GM23338 (cell line): ENCODE measurements around the gene MTIF3. TPM values are rescaled to one million over a fixed set of nuclear protein-coding genes. Genes with fewer than 3 reads are reported as not detected.

Source experiments
- ATAC-seq: fragments of 200-7000 bp; cut with Tn5 transposase; 3 replicates; pipeline ENCODE4 v1.9.1; 2020
- DNase-seq: peaks from one replicate; pipeline ENCODE4 v3.0.0-alpha.2; 2015; ENCODE audit warnings: low spot score
- H2AFZ ChIP-seq: fragments of 200-600 bp; sonication (generic); 2 replicates; pipeline ENCODE4 v1.8.0; 2016; ENCODE audit warnings: antibody characterized with exemption, mild to moderate bottlenecking, moderate library complexity
- H3F3A ChIP-seq: fragments of 200-600 bp; sonication (generic); replicated peaks from 2 replicates; pipeline ENCODE4 v1.8.0; 2017; ENCODE audit warnings: antibody characterized with exemption, mixed run types, low read depth
- H3K27ac ChIP-seq: fragments of 200-600 bp; sonication (generic); 2 replicates; pipeline ENCODE4 v1.6.1; 2016; ENCODE audit warnings: low read depth
- H3K27me3 ChIP-seq: fragments of 200-600 bp; sonication (generic); 2 replicates; pipeline ENCODE4 v1.8.0; 2016; ENCODE audit warnings: mild to moderate bottlenecking, mixed run types, moderate library complexity; ENCODE audit not compliant: insufficient read depth
- H3K36me3 ChIP-seq: fragments of 200-600 bp; sonication (generic); 2 replicates; pipeline ENCODE4 v1.8.0; 2016; ENCODE audit warnings: mild to moderate bottlenecking; ENCODE audit not compliant: insufficient read depth
- H3K4me1 ChIP-seq: fragments of 200-600 bp; sonication (generic); 2 replicates; pipeline ENCODE4 v1.8.0; 2016; ENCODE audit warnings: mild to moderate bottlenecking, moderate library complexity; ENCODE audit not compliant: insufficient read depth
- H3K4me2 ChIP-seq: fragments of 200-600 bp; sonication (generic); 2 replicates; pipeline ENCODE4 v1.7.1; 2017; ENCODE audit warnings: mixed run types
- H3K4me3 ChIP-seq: fragments of 200-600 bp; sonication (generic); 2 replicates; pipeline ENCODE4 v1.6.1; 2016; ENCODE audit warnings: mixed run types
- H3K79me2 ChIP-seq: fragments of 200-600 bp; sonication (generic); replicated peaks from 2 replicates; pipeline ENCODE4 v1.8.0; 2017; ENCODE audit warnings: mild to moderate bottlenecking; ENCODE audit not compliant: insufficient read depth
- H3K9me2 ChIP-seq: fragments of 200-600 bp; sonication (generic); 2 replicates; pipeline ENCODE4 v1.8.0; 2017; ENCODE audit not compliant: insufficient read depth
- H4K20me1 ChIP-seq: fragments of 200-600 bp; sonication (generic); replicated peaks from 2 replicates; pipeline ENCODE4 v1.8.0; 2017; ENCODE audit warnings: mild to moderate bottlenecking; ENCODE audit not compliant: insufficient read depth
- H3K27ac Mint-ChIP-seq: 2 replicates; pipeline ENCODE4 v1.8.0; 2020; ENCODE audit warnings: inconsistent platforms, mild to moderate bottlenecking, moderate library complexity, mixed read lengths
- H3K27me3 Mint-ChIP-seq: 3 replicates; pipeline ENCODE4 v1.8.0; 2022; ENCODE audit warnings: low read depth, mild to moderate bottlenecking, moderate library complexity, mixed read lengths, inconsistent platforms; ENCODE audit not compliant: insufficient read depth, poor library complexity
- H3K36me3 Mint-ChIP-seq: 3 replicates; pipeline ENCODE4 v1.8.0; 2021; ENCODE audit warnings: low read depth, mild to moderate bottlenecking, inconsistent platforms, moderate library complexity, mixed read lengths
- H3K4me1 Mint-ChIP-seq: 3 replicates; pipeline ENCODE4 v1.8.0; 2020; ENCODE audit warnings: mild to moderate bottlenecking, inconsistent platforms, mixed read lengths
- H3K4me3 Mint-ChIP-seq: 3 replicates; pipeline ENCODE4 v1.8.0; 2021; ENCODE audit warnings: moderate library complexity, mild to moderate bottlenecking, inconsistent platforms, mixed read lengths
- H3K9me3 Mint-ChIP-seq: 3 replicates; pipeline ENCODE4 v1.8.0; 2020; ENCODE audit warnings: moderate library complexity, mild to moderate bottlenecking, inconsistent platforms, mixed read lengths
- CREB1 ChIP-seq: fragments of 250-450 bp; sonication (Bioruptor Pico); IDR thresholded peaks from 2 replicates; pipeline ENCODE4 v1.5.0; 2020; ENCODE audit warnings: low read depth, mild to moderate bottlenecking, moderate library complexity
- CTCF ChIP-seq, 2 experiments: fragments of 200-600 bp in 1 of 2; sonication (generic) in 1 of 2; conservative IDR thresholded peaks; 2 replicates each; pipeline versions ENCODE4 v1.5.1 to v1.6.1; 2016 to 2017; ENCODE audit warnings: antibody characterized with exemption in 2 of 2, low read depth in 2 of 2, mild to moderate bottlenecking in 2 of 2, moderate library complexity in 1 of 2
- EZH2 ChIP-seq: fragments of 200-600 bp; sonication (generic); IDR thresholded peaks from one replicate; pipeline ENCODE4 v1.8.0; 2017; ENCODE audit warnings: antibody characterized with exemption, mild to moderate bottlenecking, low read depth; ENCODE audit not compliant: unreplicated experiment
- JUNB ChIP-seq: IDR thresholded peaks from one replicate; pipeline ENCODE4 v1.6.1; 2016; ENCODE audit warnings: antibody characterized with exemption; ENCODE audit not compliant: unreplicated experiment
- NANOG ChIP-seq: IDR thresholded peaks from 2 replicates; pipeline ENCODE4 v1.6.1; 2016; ENCODE audit warnings: antibody characterized with exemption, borderline replicate concordance
- POLR2AphosphoS5 ChIP-seq: IDR thresholded peaks from 2 replicates; pipeline ENCODE4 v1.6.1; 2016; ENCODE audit warnings: antibody characterized with exemption, low read depth
- STAT1 ChIP-seq: IDR thresholded peaks from one replicate; pipeline ENCODE4 v1.6.1; 2016; ENCODE audit warnings: antibody characterized with exemption; ENCODE audit not compliant: unreplicated experiment
- ZNF114 ChIP-seq: fragments of 250-450 bp; sonication (Bioruptor Pico); IDR thresholded peaks from 2 replicates; pipeline ENCODE4 v1.5.0; 2020; ENCODE audit warnings: mild to moderate bottlenecking, moderate library complexity
- ZNF331 ChIP-seq: fragments of 250-450 bp; sonication (Bioruptor Pico); IDR thresholded peaks from 2 replicates; pipeline ENCODE4 v1.5.0; 2020; ENCODE audit warnings: low read depth, mild to moderate bottlenecking, moderate library complexity
- long read RNA-seq: library from polyadenylated mRNA; unstranded; transcript quantifications from one replicate; pipeline ENCODE4 v2.0.0, GENCODE V29; 2020; ENCODE audit not compliant: unreplicated experiment
- polyA plus RNA-seq: library from polyadenylated mRNA; unstranded; fragments of >200 nt; fragmentation: Nextera tagmentation; extraction: Ambion mirVana; gene quantifications from 2 replicates; pipeline ENCODE4 v1.2.1, GENCODE V29; 2016
- total RNA-seq: library from RNA; depleted of rRNA; stranded (reverse); fragments of >200 nt; shearing (Covaris generic); gene quantifications from 2 replicates; pipeline ENCODE4 v1.2.3, GENCODE V29; 2014; rRNA removed
- TF ChIP-seq, protein P1 (sequence below): IDR thresholded peaks from one replicate; pipeline ENCODE4 v1.6.1; 2018; ENCODE audit warnings: antibody characterized with exemption; ENCODE audit not compliant: unreplicated experiment

The MTIF3 gene, protein sequence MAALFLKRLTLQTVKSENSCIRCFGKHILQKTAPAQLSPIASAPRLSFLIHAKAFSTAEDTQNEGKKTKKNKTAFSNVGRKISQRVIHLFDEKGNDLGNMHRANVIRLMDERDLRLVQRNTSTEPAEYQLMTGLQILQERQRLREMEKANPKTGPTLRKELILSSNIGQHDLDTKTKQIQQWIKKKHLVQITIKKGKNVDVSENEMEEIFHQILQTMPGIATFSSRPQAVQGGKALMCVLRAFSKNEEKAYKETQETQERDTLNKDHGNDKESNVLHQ
- total RNA-seq (33.0 and 47.2 TPM in 2 replicates), polyA plus RNA-seq (148 and 152 TPM in 2 replicates)
- long read RNA-seq, transcript MTIF3-202 (5 exons, 1,005 nt) = major isoform, 21 of 53 reads
- long read RNA-seq, partial matches to known transcripts = 14 of 53 reads
- long read RNA-seq, other reads (novel, unspliced or antisense) = 16 of 53 reads

- Mint-ChIP-seq H3K4me3 (peak within 1 kb of the TSS; percentile 87), H3K27ac (peak within 1 kb of the TSS; percentile 95), H3K9me3 (no peaks in the 10 kb centered on the region), H3K27me3 (peaks cover 10% of the 10 kb centered on the region), H3K4me1 (peaks cover 22% of the 10 kb centered on the region; the same call in 2 of the 3 replicates), H3K36me3 (no peaks in the 10 kb centered on the region)
- peaks cover 8% of the 10 kb centered on the region for H3F3A ChIP-seq
- peak within 1 kb of the TSS; percentile 64 for H3K4me3 ChIP-seq
- peak within 1 kb of the TSS; percentile 67 for H2AFZ ChIP-seq
- no peaks in the 10 kb centered on the region for H3K36me3 ChIP-seq
- no peaks in the 10 kb centered on the region for H4K20me1 ChIP-seq
- no peaks in the 10 kb centered on the region for H3K27me3 ChIP-seq
- peaks cover 40% of the 10 kb centered on the region for H3K79me2 ChIP-seq
- peaks cover 15% of the 10 kb centered on the region for H3K4me1 ChIP-seq
- H3K4me2 ChIP-seq = peak within 1 kb of the TSS; percentile 79
- peak within 1 kb of the TSS; percentile 96 for H3K27ac ChIP-seq
- ATAC-seq = peak; percentile 92
- TF ChIP-seq JUNB (no peak), POLR2AphosphoS5 (peak; percentile 76; the same call in 1 of the 2 replicates), CREB1 (CRISPR knock-in tag) (peak; percentile 44; the same call in 1 of the 2 replicates)
- TF ChIP-seq, protein P1, sequence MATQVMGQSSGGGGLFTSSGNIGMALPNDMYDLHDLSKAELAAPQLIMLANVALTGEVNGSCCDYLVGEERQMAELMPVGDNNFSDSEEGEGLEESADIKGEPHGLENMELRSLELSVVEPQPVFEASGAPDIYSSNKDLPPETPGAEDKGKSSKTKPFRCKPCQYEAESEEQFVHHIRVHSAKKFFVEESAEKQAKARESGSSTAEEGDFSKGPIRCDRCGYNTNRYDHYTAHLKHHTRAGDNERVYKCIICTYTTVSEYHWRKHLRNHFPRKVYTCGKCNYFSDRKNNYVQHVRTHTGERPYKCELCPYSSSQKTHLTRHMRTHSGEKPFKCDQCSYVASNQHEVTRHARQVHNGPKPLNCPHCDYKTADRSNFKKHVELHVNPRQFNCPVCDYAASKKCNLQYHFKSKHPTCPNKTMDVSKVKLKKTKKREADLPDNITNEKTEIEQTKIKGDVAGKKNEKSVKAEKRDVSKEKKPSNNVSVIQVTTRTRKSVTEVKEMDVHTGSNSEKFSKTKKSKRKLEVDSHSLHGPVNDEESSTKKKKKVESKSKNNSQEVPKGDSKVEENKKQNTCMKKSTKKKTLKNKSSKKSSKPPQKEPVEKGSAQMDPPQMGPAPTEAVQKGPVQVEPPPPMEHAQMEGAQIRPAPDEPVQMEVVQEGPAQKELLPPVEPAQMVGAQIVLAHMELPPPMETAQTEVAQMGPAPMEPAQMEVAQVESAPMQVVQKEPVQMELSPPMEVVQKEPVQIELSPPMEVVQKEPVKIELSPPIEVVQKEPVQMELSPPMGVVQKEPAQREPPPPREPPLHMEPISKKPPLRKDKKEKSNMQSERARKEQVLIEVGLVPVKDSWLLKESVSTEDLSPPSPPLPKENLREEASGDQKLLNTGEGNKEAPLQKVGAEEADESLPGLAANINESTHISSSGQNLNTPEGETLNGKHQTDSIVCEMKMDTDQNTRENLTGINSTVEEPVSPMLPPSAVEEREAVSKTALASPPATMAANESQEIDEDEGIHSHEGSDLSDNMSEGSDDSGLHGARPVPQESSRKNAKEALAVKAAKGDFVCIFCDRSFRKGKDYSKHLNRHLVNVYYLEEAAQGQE = peak; percentile 23
- no peaks in the 10 kb centered on the region for H3K9me2 ChIP-seq
- peak; percentile 99 for DNase-seq
These were observed at the start of gene MTIF3 for GRCh38 chr13:27449936-27450828. Gene MTIF3 (minus strand): TSS chr13:27450564. CDS start chr13:27440448, 10,116 bp downstream.

- H3K79me2 ChIP-seq = no peaks in the 10 kb centered on the region
- Mint-ChIP-seq H3K4me3 (no peak overlapping the region), H3K27ac (no peak overlapping the region), H3K9me3 (no peaks in the 10 kb centered on the region), H3K4me1 (peaks cover 5% of the 10 kb centered on the region; the same call in 2 of the 3 replicates), H3K27me3 (peaks cover 7% of the 10 kb centered on the region), H3K36me3 (no peaks in the 10 kb centered on the region)
- H3K36me3 ChIP-seq = no peaks in the 10 kb centered on the region
- no peaks in the 10 kb centered on the region for H3K27me3 ChIP-seq
- no peaks in the 10 kb centered on the region for H4K20me1 ChIP-seq
- DNase-seq = no peak
- no peak overlapping the region for H3K4me2 ChIP-seq
- no peak overlapping the region for H2AFZ ChIP-seq
- H3K27ac ChIP-seq = no peak overlapping the region
- no peaks in the 10 kb centered on the region for H3K4me1 ChIP-seq
- no peaks in the 10 kb centered on the region for H3F3A ChIP-seq
- no peak for ATAC-seq
- H3K9me2 ChIP-seq = no peaks in the 10 kb centered on the region
- no peak overlapping the region for H3K4me3 ChIP-seq
- TF ChIP-seq POLR2AphosphoS5 (no peak), ZNF331 (CRISPR knock-in tag) (no peak), NANOG (no peak), STAT1 (no peak), EZH2 (no peak), CTCF (conservative IDR thresholded peaks at IDR 0.05; ENCODE audit: low read depth in 2 of 2) (no peak), ZNF114 (CRISPR knock-in tag) (no peak)
- TF ChIP-seq, protein P1 = no peak
These were observed 47.3 kb upstream of the MTIF3 start for GRCh38 chr13:27497563-27498230.
